Tibial nerve (tissue), 4 donors: ENCODE results near the gene NKX3-2.

Experiments used
- EP300 ChIP-seq, 2 donors: sonication (generic); formaldehyde crosslinking; IDR thresholded peaks; one replicate each; pipeline ENCODE4 v1.6.1; 2017; ENCODE audit warnings: antibody characterized with exemption in 2 of 2, mild to moderate bottlenecking in 1 of 2
- POLR2A ChIP-seq, 2 donors: fragments of 450-650 bp; IDR thresholded peaks; one replicate each; pipeline ENCODE4 v1.6.1; 2017; ENCODE audit warnings: antibody characterized with exemption in 2 of 2, mild to moderate bottlenecking in 2 of 2, moderate library complexity in 2 of 2
- TF ChIP-seq, protein P1 (sequence below), 5 experiments: fragments of 200-600 bp in 3 of 5; fragments of 450-650 bp in 2 of 5; sonication (generic) in 3 of 5; IDR thresholded peaks; one replicate each; pipeline ENCODE4 v1.5.1; 2016 to 2019; ENCODE audit warnings: antibody characterized with exemption in 5 of 5, mild to moderate bottlenecking in 3 of 5, moderate library complexity in 2 of 5

DNA sequence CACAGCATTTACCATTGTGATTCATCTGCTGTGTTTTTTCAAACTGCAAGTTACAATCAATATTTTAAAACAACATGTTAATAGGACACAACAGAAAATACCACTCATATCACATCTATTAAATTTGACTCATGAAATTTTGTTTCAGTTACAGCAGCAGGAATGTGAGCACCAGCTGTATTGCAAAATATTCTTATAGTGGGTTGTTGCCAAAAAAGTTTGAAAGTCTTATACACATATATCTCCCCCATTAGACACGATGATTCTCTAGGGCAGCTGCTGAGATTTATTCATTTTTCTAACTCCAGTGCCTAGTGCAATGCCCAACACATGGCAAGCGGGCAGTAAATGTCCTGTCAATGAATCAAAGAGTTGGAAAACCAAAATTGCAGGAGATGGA is 26.6 kb upstream of the NKX3-2 start:
- TF ChIP-seq, protein P1, sequence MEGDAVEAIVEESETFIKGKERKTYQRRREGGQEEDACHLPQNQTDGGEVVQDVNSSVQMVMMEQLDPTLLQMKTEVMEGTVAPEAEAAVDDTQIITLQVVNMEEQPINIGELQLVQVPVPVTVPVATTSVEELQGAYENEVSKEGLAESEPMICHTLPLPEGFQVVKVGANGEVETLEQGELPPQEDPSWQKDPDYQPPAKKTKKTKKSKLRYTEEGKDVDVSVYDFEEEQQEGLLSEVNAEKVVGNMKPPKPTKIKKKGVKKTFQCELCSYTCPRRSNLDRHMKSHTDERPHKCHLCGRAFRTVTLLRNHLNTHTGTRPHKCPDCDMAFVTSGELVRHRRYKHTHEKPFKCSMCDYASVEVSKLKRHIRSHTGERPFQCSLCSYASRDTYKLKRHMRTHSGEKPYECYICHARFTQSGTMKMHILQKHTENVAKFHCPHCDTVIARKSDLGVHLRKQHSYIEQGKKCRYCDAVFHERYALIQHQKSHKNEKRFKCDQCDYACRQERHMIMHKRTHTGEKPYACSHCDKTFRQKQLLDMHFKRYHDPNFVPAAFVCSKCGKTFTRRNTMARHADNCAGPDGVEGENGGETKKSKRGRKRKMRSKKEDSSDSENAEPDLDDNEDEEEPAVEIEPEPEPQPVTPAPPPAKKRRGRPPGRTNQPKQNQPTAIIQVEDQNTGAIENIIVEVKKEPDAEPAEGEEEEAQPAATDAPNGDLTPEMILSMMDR (IDR thresholded peaks at IDR 0.05) = no peak
- TF ChIP-seq POLR2A (IDR thresholded peaks at IDR 0.05) = no peak
- TF ChIP-seq EP300 (IDR thresholded peaks at IDR 0.05) = no peak
